ENCODE data around the gene MEX3D.
"Not testable (repeated sequence)": the region's sequence is repeated elsewhere in the genome, so short reads cannot be mapped to it uniquely, and the experiment has no call there.

Gene MEX3D

GRCh38 chr19:1522061-1522460 lies 46.1 kb downstream of the MEX3D start:
- no peak for DNase-seq

- peak in 48 of 56 donors; percentile 5 to 87 (median 53) for DNase-seq
Observed at GRCh38 chr19:1521636-1522035, 46.5 kb downstream of the MEX3D start.

GRCh38 chr19:1520203-1520780 lies 47.8 kb downstream of the MEX3D start:
- DNase-seq: no peak

GRCh38 chr19:1519802-1520201 lies 48.3 kb downstream of the MEX3D start:
- not testable (repeated sequence) for DNase-seq

- DNase-seq: no peak
Observed at GRCh38 chr19:1518471-1518870, 49.7 kb downstream of the MEX3D start.

- no peak for DNase-seq
Observed at GRCh38 chr19:1516395-1516753, 51.8 kb downstream of the MEX3D start.

GRCh38 chr19:1514986-1515721 lies 53.0 kb downstream of the MEX3D start:
- DNase-seq: no peak

GRCh38 chr19:1514295-1514661 lies 53.8 kb downstream of the MEX3D start:
- DNase-seq: no peak

- no peak for DNase-seq
Observed at GRCh38 chr19:1513499-1514294, 54.4 kb downstream of the MEX3D start.

- no peak for DNase-seq
Observed at GRCh38 chr19:1512671-1513498, 55.2 kb downstream of the MEX3D start, which contains the start of gene ADAMTSL5. Gene ADAMTSL5 (minus strand): TSS chr19:1513019. CDS start chr19:1510943, 2,076 bp downstream.

GRCh38 chr19:1511318-1512317 lies 56.5 kb downstream of the MEX3D start:
- no peak for DNase-seq

- no peak for DNase-seq
Observed at GRCh38 chr19:1510807-1511206, 57.3 kb downstream of the MEX3D start.

GRCh38 chr19:1510442-1510806 lies 57.7 kb downstream of the MEX3D start:
- DNase-seq: no peak

- DNase-seq: no peak
Observed at GRCh38 chr19:1509602-1510441, 58.3 kb downstream of the MEX3D start.

- DNase-seq: no peak
Observed at GRCh38 chr19:1508507-1508856, 59.6 kb downstream of the MEX3D start.

- DNase-seq: peak; percentile 39 to 98 (median 90)
Observed at GRCh38 chr19:1507763-1508506, 60.2 kb downstream of the MEX3D start.

GRCh38 chr19:1507192-1507660 lies 60.9 kb downstream of the MEX3D start:
- peak in 1 of 56 donors; percentile 27 for DNase-seq
